Thoracic aorta (tissue), 2 donors: ENCODE measurements around the gene CFHR1. TPM values are rescaled to one million over a fixed set of nuclear protein-coding genes. Genes with fewer than 3 reads are reported as not detected.

Experiments
- ATAC-seq: fragments of 150-250 bp; one replicate; pipeline ENCODE4 v1.8.0; 2017; ENCODE audit warnings: low read depth; ENCODE audit not compliant: insufficient number of reproducible peaks, low FRiP score
- DNase-seq: peaks from one replicate; pipeline ENCODE4 v3.0.0-alpha.2; 2020; ENCODE audit warnings: low spot score
- H3K27ac ChIP-seq, 2 donors: fragments of 200-600 bp; sonication (generic); 1 replicate in 1 of 2; 2 replicates in 1 of 2; pipeline ENCODE4 v1.5.1; 2016; ENCODE audit warnings: mild to moderate bottlenecking in 2 of 2, moderate library complexity in 2 of 2
- H3K27me3 ChIP-seq: fragments of 200-600 bp; sonication (generic); replicated peaks from 2 replicates; pipeline ENCODE4 v1.6.0; 2016; ENCODE audit warnings: mild to moderate bottlenecking; ENCODE audit not compliant: insufficient read depth
- H3K36me3 ChIP-seq: fragments of 200-600 bp; sonication (generic); one replicate; pipeline ENCODE4 v1.5.1; 2016
- H3K4me1 ChIP-seq, 2 donors: fragments of 200-600 bp; sonication (generic); 1 replicate in 1 of 2; 2 replicates in 1 of 2; pipeline versions ENCODE4 v1.5.1 to v1.6.0; 2016; ENCODE audit warnings: low read depth in 2 of 2, mild to moderate bottlenecking in 1 of 2; ENCODE audit not compliant: control insufficient read depth in 1 of 2
- H3K4me3 ChIP-seq: fragments of 200-600 bp; sonication (generic); 2 replicates; pipeline ENCODE4 v1.5.1; 2016; ENCODE audit warnings: mild to moderate bottlenecking
- H3K9me3 ChIP-seq: fragments of 200-600 bp; sonication (generic); 2 replicates; pipeline ENCODE4 v1.5.1; 2016
- CTCF ChIP-seq: fragments of 200-600 bp; sonication (generic); IDR thresholded peaks from one replicate; pipeline ENCODE4 v1.5.1; 2019; ENCODE audit warnings: antibody characterized with exemption
- total RNA-seq, 2 donors: library from RNA; depleted of rRNA; stranded (reverse); fragments of >200 nt; gene quantifications; one replicate each; pipeline versions ENCODE4 v1.1.0 to v1.2.3, GENCODE V29; 2016

CFHR1 gene
- total RNA-seq, 2 donors from 2014 or later = not detected

- no peak for TF ChIP-seq CTCF
- no peaks in the 10 kb centered on the region for H3K27me3 ChIP-seq
- no peaks in the 10 kb centered on the region for H3K9me3 ChIP-seq
- DNase-seq (no peak), ATAC-seq (no peak)
- H3K27ac ChIP-seq = no peak overlapping the region
- no peak overlapping the region for H3K4me3 ChIP-seq
- H3K36me3 ChIP-seq = no peaks in the 10 kb centered on the region
- no peaks in the 10 kb centered on the region for H3K4me1 ChIP-seq
Measured at GRCh38 chr1:196866974-196867373, 47.4 kb downstream of the CFHR1 start.

GRCh38 chr1:196873385-196873784 lies 53.9 kb downstream of the CFHR1 start:
- H3K27ac ChIP-seq = no peak overlapping the region
- H3K9me3 ChIP-seq = no peaks in the 10 kb centered on the region
- H3K4me3 ChIP-seq = no peak overlapping the region
- no peak for DNase-seq
- no peaks in the 10 kb centered on the region for H3K36me3 ChIP-seq
- H3K4me1 ChIP-seq = no peaks in the 10 kb centered on the region
- no peak for ATAC-seq
- no peak for TF ChIP-seq CTCF
- H3K27me3 ChIP-seq = no peaks in the 10 kb centered on the region

GRCh38 chr1:196875935-196876334 lies 56.4 kb downstream of the CFHR1 start:
- no peak for TF ChIP-seq CTCF
- no peaks in the 10 kb centered on the region for H3K36me3 ChIP-seq

GRCh38 chr1:196877964-196878363 lies 58.4 kb downstream of the CFHR1 start:
- no peak overlapping the region for H3K27ac ChIP-seq
- no peaks in the 10 kb centered on the region for H3K9me3 ChIP-seq
- ATAC-seq = no peak
- no peak for DNase-seq
- H3K4me3 ChIP-seq = no peak overlapping the region
- TF ChIP-seq CTCF = no peak
- no peaks in the 10 kb centered on the region for H3K27me3 ChIP-seq
- no peaks in the 10 kb centered on the region for H3K4me1 ChIP-seq
- no peaks in the 10 kb centered on the region for H3K36me3 ChIP-seq

More at GRCh38 chr1:196875935-196876334, 56.4 kb downstream of the CFHR1 start:
- no peak overlapping the region for H3K4me3 ChIP-seq
- H3K27me3 ChIP-seq = no peaks in the 10 kb centered on the region
- DNase-seq (no peak), ATAC-seq (no peak)
- H3K9me3 ChIP-seq = no peaks in the 10 kb centered on the region
- H3K27ac ChIP-seq = no peak overlapping the region
- no peaks in the 10 kb centered on the region for H3K4me1 ChIP-seq

Other genes with a start within 250 kb of the CFHR1 start
- 10 to 100 TPM; 15.6 to 23.6 TPM for gene KCNT2, start 211.3 kb upstream of the CFHR1 start, total RNA-seq
- 100 to 1,000 TPM; 381 to 467 TPM for gene CFH, start 167.7 kb upstream of the CFHR1 start, total RNA-seq
- under 1 TPM in 1 of 2 donors, not detected in 1; 0.81 TPM for gene CFHR3, start 44.9 kb upstream of the CFHR1 start, total RNA-seq
- gene CFHR4, start 68.3 kb downstream of the CFHR1 start, total RNA-seq = not detected
- not detected for gene CFHR2, start 124.0 kb downstream of the CFHR1 start, total RNA-seq
- gene CFHR5, start 157.8 kb downstream of the CFHR1 start, total RNA-seq = not detected
- not detected for gene F13B, start 247.5 kb downstream of the CFHR1 start, total RNA-seq